Esophagus squamous epithelium (tissue), 4 donors: ENCODE data around the gene OIT3.

ENCODE experiments used
- CTCF ChIP-seq, 6 experiments: fragments of 450-650 bp in 4 of 6; fragments of 200-600 bp in 2 of 6; sonication (generic) in 2 of 6; IDR thresholded peaks; one replicate each; pipeline ENCODE4 v1.5.1; 2016 to 2019; ENCODE audit warnings: antibody characterized with exemption in 6 of 6, mild to moderate bottlenecking in 4 of 6, moderate library complexity in 4 of 6
- POLR2A ChIP-seq, 4 donors: fragments of 450-650 bp; IDR thresholded peaks; one replicate each; pipeline ENCODE4 v1.6.1; 2017; ENCODE audit warnings: antibody characterized with exemption in 4 of 4, mild to moderate bottlenecking in 4 of 4, moderate library complexity in 3 of 4

- TF ChIP-seq POLR2A (IDR thresholded peaks at IDR 0.05) (no peak), CTCF (IDR thresholded peaks at IDR 0.05) (no peak)
These were observed 24.8 kb downstream of the OIT3 start for GRCh38 chr10:72918352-72918751.
